ENCODE data around the gene RNF167.

RNF167 gene

GRCh38 chr17:4939796-4940554, at the start of gene RNF167, which contains the start of gene SLC25A11:
Gene RNF167, plus strand, starts transcription at chr17:4940268. Its CDS starts 642 bp downstream, at chr17:4940910.
Gene SLC25A11, minus strand, starts transcription at chr17:4940046. Its CDS starts 136 bp downstream, at chr17:4939910.
- peak; percentile 99 to 100 for DNase-seq

DNA sequence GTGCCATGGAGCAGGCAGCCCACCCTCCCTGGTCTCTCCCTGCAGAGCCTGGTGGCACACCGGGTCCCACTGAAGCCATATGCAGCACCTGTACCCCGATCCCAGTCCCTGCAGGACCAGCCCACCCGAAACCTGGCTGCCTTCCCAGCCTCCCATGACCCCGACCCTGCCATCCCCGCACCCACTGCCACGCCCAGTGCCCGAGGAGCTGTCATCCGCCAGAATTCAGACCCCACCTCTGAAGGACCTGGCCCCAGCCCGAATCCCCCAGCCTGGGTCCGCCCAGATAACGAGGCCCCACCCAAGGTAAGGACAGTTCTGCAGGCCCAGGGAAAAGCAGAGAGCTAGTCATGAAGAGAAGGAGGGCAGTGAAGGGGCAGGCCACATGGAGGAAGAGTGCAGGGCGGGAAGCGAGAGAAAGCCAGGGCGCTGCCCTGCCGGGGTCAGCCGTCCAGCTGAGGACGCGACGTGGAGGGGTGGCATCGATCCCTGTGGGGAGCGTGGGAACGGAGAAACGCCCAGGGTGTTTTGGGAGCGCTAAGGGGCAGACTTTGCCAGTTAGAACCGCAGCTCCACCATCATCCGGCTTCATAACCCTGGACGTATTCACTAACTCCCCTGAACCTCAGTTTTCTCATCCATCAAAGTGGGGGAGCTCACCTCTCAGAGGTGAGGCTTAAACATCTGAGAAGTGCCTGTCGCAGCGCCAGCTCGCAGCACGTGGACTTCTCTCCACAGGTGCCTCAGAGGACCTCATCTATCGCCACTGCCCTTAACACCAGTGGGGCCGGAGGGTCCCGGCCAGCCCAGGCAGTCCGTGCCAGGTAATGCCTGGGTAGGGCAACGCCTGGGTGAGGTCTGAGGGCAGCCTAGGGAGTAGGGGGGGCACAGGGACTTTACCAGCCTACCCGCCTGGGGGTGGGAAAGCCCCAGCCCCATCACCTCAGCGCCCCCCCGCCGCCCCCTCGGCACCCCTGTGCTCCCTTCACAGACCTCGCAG, 48.4 kb upstream of the RNF167 start:
- DNase-seq, result no peak

DNA sequence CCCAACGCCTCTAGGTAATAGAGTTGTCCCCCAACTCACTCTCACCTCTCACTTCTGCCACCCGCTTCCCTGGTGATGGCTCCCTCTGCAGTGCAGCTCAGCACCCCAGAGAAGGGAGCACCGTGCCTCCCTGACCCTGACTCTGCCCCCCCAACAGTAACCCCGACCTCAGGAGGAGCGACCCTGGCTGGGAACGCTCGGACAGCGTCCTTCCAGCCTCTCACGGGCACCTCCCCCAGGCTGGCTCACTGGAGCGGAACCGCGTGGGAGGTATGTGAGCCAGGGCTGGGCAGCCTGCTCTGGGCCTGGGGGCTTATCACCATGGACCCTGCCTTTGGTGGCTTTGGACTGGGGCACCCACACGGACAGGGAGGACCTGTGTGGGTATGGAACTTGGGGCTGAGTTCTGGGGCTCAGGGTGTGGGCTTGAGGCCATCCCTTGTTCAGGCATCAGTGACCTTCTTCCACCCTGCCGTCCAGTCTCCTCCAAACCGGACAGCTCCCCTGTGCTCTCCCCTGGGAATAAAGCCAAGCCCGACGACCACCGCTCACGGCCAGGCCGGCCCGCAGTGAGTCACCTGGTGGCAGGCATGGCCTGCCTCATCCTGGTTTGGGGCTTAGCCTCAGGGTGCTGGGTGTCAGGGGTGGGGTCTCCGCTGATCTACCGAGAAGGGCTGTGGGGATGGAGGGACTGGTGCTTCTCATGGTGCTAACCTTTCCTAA, 47.4 kb upstream of the RNF167 start:
- DNase-seq, result no peak

DNA sequence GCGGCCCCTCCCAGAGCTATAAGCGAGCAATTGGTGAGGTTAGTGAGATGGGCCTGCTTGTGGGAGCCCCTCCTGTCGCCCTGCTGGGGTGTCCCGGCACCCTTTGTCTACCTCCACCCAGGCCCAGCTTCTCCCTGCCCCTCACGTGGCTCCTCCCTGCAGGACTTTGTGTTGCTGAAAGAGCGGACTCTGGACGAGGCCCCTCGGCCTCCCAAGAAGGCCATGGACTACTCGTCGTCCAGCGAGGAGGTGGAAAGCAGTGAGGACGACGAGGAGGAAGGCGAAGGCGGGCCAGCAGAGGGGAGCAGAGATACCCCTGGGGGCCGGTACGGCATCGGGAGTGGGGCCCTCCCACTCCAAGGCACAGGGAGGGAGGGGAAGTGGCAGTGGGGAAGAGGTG, 46.8 kb upstream of the RNF167 start:
- no peak for DNase-seq

DNA sequence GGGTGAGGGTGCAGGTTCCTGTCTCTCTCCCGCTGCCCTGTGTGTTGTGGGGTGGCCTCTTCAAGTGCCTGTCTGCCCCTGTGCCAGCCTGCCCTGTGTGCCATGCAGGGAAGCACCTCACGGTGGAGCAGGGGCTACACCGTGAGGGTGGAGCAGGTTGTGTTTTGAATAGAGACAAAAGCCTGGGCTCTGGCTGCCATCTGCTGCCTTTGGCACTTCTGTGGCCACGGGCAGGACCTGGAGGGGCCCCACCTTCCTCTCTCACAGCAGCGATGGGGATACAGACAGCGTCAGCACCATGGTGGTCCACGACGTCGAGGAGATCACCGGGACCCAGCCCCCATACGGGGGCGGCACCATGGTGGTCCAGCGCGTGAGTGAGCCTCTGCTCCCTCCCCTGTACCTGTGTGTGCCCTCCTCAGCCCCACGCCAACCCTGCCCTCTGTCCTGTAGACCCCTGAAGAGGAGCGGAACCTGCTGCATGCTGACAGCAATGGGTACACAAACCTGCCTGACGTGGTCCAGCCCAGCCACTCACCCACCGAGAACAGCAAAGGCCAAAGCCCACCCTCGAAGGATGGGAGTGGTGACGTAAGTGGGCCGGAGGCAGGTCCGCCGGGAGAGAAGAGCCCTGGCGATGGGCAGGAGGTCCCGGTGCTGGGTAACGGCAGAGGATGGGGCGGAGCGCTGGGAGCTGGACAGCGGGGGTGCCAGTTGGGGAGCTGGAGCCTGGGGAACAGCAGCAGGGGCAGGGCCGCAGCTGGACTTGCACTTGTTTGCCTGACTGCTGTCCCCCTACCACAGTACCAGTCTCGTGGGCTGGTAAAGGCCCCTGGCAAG, 46.1 kb upstream of the RNF167 start:
- DNase-seq, result no peak

DNA sequence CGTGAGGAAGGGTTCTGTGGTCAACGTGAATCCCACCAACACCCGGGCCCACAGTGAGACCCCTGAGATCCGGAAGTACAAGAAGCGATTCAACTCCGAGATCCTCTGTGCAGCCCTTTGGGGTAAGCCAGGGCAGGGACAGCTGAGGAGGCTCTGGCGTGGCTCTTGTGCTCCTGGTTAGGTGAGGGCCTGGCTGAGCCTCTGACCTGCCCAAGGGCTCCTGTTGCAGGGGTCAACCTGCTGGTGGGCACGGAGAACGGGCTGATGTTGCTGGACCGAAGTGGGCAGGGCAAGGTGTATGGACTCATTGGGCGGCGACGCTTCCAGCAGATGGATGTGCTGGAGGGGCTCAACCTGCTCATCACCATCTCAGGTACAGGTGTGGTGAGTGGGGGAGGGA, 44.9 kb upstream of the RNF167 start:
- no peak for DNase-seq

GRCh38 chr17:4895657-4896331, 44.3 kb upstream of the RNF167 start:
- no peak for DNase-seq

GRCh38 chr17:4896332-4897197, 43.5 kb upstream of the RNF167 start:
- no peak for DNase-seq

DNA sequence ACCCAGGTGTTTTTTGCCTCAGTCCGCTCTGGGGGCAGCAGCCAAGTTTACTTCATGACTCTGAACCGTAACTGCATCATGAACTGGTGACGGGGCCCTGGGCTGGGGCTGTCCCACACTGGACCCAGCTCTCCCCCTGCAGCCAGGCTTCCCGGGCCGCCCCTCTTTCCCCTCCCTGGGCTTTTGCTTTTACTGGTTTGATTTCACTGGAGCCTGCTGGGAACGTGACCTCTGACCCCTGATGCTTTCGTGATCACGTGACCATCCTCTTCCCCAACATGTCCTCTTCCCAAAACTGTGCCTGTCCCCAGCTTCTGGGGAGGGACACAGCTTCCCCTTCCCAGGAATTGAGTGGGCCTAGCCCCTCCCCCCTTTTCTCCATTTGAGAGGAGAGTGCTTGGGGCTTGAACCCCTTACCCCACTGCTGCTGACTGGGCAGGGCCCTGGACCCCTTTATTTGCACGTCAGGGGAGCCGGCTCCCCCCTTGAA, 42.8 kb upstream of the RNF167 start:
- DNase-seq, result no peak

DNA sequence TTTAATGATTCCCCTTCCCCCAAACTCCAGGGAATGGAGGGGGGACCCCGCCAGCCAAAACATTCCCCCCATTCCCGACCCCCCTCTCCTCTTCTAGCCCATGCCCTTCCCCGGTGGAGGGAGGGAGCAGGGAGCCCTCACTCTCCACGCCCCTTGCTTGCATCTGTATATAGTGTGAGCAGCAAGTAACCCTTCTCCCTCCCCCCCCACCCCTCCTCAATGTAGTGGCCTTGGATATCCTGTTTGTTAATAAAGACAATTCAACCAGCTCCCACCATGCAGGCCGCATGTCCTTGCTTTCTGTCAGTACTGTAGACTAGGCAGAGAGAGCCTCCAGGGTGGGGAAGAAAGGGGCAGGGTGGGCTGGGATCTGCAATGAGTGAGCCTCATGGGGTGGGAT, 42.3 kb upstream of the RNF167 start:
- DNase-seq, result no peak

DNA sequence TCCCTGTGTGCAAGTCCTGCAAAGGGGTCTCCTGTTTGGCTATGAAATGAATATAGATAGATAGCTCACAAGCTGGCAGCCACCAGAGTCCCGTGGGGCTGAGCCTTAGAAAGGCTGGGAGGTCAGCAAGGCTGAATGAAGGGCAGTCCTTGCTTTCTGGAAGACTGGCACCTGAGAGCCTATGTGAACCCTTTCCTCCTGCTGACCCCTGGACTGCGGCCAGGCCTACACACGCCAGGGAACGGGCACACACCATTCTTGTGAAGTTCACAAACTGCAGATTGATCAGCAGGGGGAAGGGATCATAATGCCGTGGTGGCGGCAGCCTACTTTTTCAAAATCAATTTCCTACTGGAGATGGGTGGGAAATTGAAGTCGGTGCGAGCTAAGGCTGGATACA, 41.7 kb upstream of the RNF167 start:
- no peak for DNase-seq

DNA sequence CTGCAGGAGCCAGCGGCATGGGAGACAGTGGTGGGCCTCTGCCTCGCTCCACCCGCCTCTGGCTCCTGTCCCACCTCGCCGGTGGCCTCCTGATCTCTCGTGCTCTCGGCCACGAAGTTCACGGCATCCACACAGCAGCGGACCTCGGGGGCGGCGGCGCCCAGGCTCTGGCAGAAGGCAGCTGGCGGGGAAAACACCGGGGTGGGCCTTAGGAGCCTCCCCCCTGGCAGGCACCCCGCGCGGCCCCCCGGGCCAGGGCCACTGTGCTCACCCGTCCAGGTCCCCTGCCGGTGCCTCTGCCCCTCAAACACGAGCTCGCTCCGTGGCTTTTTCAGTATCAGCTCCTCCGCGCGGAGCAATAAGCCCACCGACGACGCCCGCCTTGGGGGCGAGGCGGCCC, 41.1 kb upstream of the RNF167 start:
- DNase-seq, result no peak

- no peak for DNase-seq
These were observed 40.5 kb upstream of the RNF167 start, which contains the start of gene C17orf107 for GRCh38 chr17:4899341-4900230. Gene C17orf107, plus strand, starts transcription at chr17:4899536. Its CDS starts 227 bp downstream, at chr17:4899763.

DNA sequence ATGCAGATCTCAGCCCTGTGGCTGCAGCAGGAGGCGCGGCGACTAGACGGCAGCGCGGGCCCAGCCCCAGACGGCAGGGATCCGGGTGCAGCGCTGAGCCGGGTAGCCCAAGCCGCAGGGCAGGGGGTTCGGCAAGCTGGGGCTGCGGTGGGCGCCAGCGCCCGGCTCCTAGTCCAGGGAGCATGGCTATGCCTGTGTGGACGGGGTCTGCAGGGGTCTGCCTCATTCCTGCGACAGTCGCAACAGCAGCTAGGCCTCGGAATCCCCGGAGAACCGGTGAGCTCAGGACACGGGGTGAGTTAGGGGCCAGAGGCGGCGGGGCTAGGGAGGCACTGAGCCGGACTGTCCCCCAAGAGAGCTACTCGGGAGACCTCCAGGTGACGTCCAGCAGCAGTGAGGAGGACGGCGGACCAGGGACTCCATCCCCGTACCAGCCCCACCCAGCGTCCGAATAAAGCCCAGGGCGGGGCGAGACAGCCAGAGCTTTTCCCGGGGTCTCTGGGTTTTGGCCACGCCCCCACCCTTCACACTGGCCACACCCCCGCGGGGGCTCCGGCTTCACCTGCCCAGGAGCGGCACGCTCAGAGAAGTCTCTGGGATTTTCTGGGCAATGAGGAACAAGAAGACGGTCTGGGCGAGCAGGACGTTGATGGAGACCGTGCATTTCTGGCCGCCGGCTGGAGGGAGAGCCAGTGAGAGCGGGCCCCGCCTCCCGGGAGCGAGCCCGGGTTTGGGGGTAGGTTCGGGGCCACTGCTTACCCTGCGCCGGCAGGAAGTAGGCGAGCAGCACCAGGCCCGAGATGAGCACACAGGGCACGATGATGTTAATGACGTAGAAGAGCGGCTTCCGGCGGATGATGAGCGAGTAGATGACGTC, 39.6 kb upstream of the RNF167 start:
- no peak for DNase-seq

DNA sequence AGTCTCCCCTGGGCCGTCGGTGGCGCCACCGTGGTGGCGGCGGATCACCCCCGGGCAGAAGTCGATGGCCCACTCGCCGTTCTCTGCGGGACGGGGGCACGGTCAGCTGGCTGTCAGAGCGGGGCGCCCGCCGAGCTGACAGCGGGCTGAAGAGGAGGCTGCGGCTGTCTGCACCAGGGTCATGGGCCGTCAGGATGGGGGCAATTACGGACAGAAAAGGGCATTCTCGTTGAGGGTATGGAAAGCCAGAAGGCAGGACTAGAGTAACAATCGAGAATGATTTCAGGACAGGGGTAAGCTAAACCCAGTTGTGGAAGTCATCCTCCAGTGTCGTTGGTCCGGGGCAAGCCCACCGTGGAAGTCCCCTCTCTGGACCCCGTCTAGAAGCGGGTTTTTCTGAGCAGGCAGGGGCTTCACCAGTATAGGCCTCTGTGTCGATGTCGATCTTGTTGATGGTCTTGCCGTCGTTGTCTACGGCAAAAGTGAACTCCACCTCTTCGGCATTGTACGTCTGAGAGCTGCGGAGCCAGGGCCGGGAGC, 38.9 kb upstream of the RNF167 start:
- no peak for DNase-seq

DNA sequence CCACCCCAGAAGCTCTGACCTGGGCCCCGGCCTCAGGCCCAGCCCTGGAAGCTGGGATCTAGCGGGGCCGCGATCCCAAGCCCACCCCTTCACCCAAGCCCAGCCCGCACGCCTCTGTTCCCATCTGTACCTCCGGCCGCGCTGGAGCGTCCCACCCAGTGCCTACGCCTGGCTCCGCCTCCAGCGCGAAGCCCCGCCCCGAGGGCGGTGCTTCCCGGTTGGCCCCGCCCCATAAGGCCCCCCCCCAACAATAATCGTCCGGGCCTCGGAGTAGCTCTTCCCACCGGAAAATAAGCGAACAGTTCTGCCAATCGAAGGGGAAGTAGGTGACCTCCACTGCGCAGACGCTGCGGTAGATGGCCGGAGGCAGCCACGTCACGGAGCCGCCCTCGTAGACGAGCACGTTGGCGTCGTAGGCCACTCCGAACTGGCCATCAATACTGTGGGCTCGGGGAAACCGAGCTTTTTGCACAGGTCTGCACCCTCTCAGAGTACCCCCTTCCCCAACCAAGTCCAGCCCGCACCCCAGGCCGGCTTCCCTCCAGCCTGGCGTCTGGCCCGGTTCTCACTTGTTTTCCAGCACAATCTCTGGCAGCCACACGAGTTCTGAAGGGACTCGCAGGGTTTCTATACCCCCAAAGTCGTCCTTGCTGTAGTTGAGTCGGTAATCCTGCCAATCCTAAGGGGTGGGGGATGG, 38.3 kb upstream of the RNF167 start:
- no peak for DNase-seq

- no peak for DNase-seq
These were observed 37.5 kb upstream of the RNF167 start for GRCh38 chr17:4902540-4902939.

Data from SW 1271 (cell line).